Astrocyte (in vitro differentiated cells and primary cell): ENCODE measurements around the gene YJU2. TPM values are rescaled to one million over a fixed set of nuclear protein-coding genes. Genes with fewer than 3 reads are reported as not detected.

Experiments used
- DNase-seq: peaks from one replicate; pipeline ENCODE4 v3.0.0-alpha.2; 2010; ENCODE audit warnings: low read depth
- FAIRE-seq: peaks from 2 replicates; lab custom pipeline; 2011; peaks lifted over from hg19 to GRCh38; lab: Jason Lieb, UNC
- H2AFZ ChIP-seq: 2 replicates; pipeline ENCODE4 v1.6.0; 2012; ENCODE audit warnings: low read depth, low read length, inconsistent platforms
- H3K27ac ChIP-seq: 2 replicates; pipeline ENCODE4 v1.5.1; 2011; ENCODE audit warnings: low read depth, low read length, inconsistent platforms
- H3K27me3 ChIP-seq: 2 replicates; pipeline ENCODE4 v1.6.0; 2011; ENCODE audit warnings: low read length, inconsistent platforms; ENCODE audit not compliant: insufficient read depth
- H3K36me3 ChIP-seq: 2 replicates; pipeline ENCODE4 v1.5.1; 2011; ENCODE audit warnings: low read length, inconsistent platforms; ENCODE audit not compliant: insufficient read depth
- H3K4me1 ChIP-seq: 2 replicates; pipeline ENCODE4 v1.5.1; 2011; ENCODE audit warnings: low read length, inconsistent platforms; ENCODE audit not compliant: insufficient read depth
- H3K4me2 ChIP-seq: 2 replicates; pipeline ENCODE4 v1.6.0; 2012; ENCODE audit warnings: low read length, inconsistent platforms
- H3K4me3 ChIP-seq: 2 replicates; pipeline ENCODE4 v1.5.1; 2011; ENCODE audit warnings: low read depth, mild to moderate bottlenecking, low read length, inconsistent platforms; ENCODE audit not compliant: insufficient read depth
- H3K79me2 ChIP-seq: 2 replicates; pipeline ENCODE4 v1.6.0; 2012; ENCODE audit warnings: mild to moderate bottlenecking, low read length, inconsistent platforms; ENCODE audit not compliant: insufficient read depth
- H3K9ac ChIP-seq: 2 replicates; pipeline ENCODE4 v1.6.0; 2012; ENCODE audit warnings: mild to moderate bottlenecking, low read length, inconsistent platforms
- H3K9me3 ChIP-seq: 2 replicates; pipeline ENCODE4 v1.5.1; 2012; ENCODE audit warnings: low read depth, mild to moderate bottlenecking, low read length, inconsistent platforms; ENCODE audit not compliant: insufficient read depth
- H4K20me1 ChIP-seq: 2 replicates; pipeline ENCODE4 v1.6.0; 2012; ENCODE audit warnings: low read length, inconsistent platforms; ENCODE audit not compliant: insufficient read depth
- H3K27ac Mint-ChIP-seq: one replicate; pipeline ENCODE4 v1.8.0; 2021; ENCODE audit warnings: mild to moderate bottlenecking, mixed read lengths; ENCODE audit not compliant: unreplicated experiment
- H3K27me3 Mint-ChIP-seq: one replicate; pipeline ENCODE4 v1.8.0; 2021; ENCODE audit warnings: low read depth, mixed read lengths; ENCODE audit not compliant: unreplicated experiment
- H3K36me3 Mint-ChIP-seq: one replicate; pipeline ENCODE4 v1.8.0; 2021; ENCODE audit warnings: low read depth, mixed read lengths; ENCODE audit not compliant: unreplicated experiment
- H3K4me1 Mint-ChIP-seq: one replicate; pipeline ENCODE4 v1.8.0; 2021; ENCODE audit warnings: low read depth, mixed read lengths; ENCODE audit not compliant: unreplicated experiment
- H3K4me3 Mint-ChIP-seq: one replicate; pipeline ENCODE4 v1.8.0; 2021; ENCODE audit warnings: mild to moderate bottlenecking, moderate library complexity, mixed read lengths; ENCODE audit not compliant: unreplicated experiment
- H3K9me3 Mint-ChIP-seq: one replicate; pipeline ENCODE4 v1.8.0; 2021; ENCODE audit warnings: mild to moderate bottlenecking, mixed read lengths; ENCODE audit not compliant: unreplicated experiment
- CTCF ChIP-seq: IDR thresholded peaks from 2 replicates; pipeline ENCODE4 v1.5.1; 2011; ENCODE audit warnings: low read depth, mild to moderate bottlenecking, inconsistent platforms, low read length, moderate library complexity; ENCODE audit not compliant: insufficient read depth
- EZH2 ChIP-seq: IDR thresholded peaks from 2 replicates; pipeline ENCODE4 v1.6.1; 2012; ENCODE audit warnings: mild to moderate bottlenecking, low read length, inconsistent platforms; ENCODE audit not compliant: insufficient read depth
- total RNA-seq: library from RNA; stranded (reverse); gene quantifications from 2 replicates; pipeline ENCODE4 v1.2.1, GENCODE V29; 2021

The YJU2 gene
- total RNA-seq, 1 donor from 2014 or later, result 14.0 TPM

- H3K4me3 Mint-ChIP-seq, result no peak overlapping the region
- Histone ChIP-seq H3K9ac (no peak overlapping the region), H3K27me3 (no peaks in the 10 kb centered on the region), H3K4me2 (no peak overlapping the region), H3K36me3 (no peaks in the 10 kb centered on the region), H3K27ac (no peak overlapping the region), H3K9me3 (no peaks in the 10 kb centered on the region), H2AFZ (no peak overlapping the region), H3K79me2 (no peaks in the 10 kb centered on the region), H3K4me1 (no peaks in the 10 kb centered on the region), H4K20me1 (no peaks in the 10 kb centered on the region), H3K4me3 (no peak overlapping the region)
- no peak overlapping the region for H3K27ac Mint-ChIP-seq
- no peak for FAIRE-seq
- peaks cover 19% of the 10 kb centered on the region for H3K9me3 Mint-ChIP-seq
- TF ChIP-seq EZH2 (no peak), CTCF (no peak)
- no peaks in the 10 kb centered on the region for H3K4me1 Mint-ChIP-seq
- DNase-seq, result no peak
- H3K27me3 Mint-ChIP-seq, result peaks cover 2% of the 10 kb centered on the region
- peaks cover 26% of the 10 kb centered on the region for H3K36me3 Mint-ChIP-seq
These were observed 71.6 kb downstream of the YJU2 start for GRCh38 chr19:4318460-4318859.

Other genes with a start within 250 kb of the YJU2 start
- 26.0 and 26.4 TPM in 2 replicates for gene PIAS4, start 239.3 kb upstream of the YJU2 start, total RNA-seq
- gene ZBTB7A, start 180.2 kb upstream of the YJU2 start, total RNA-seq, result 24.3 and 26.9 TPM in 2 replicates
- 184 and 190 TPM in 2 replicates for gene MAP2K2, start 123.0 kb upstream of the YJU2 start, total RNA-seq
- not detected in 2 replicates for gene CREB3L3, start 93.4 kb upstream of the YJU2 start, total RNA-seq
- gene SIRT6, start 64.5 kb upstream of the YJU2 start, total RNA-seq, result 26.0 and 29.2 TPM in 2 replicates
- gene ANKRD24, start 64.4 kb upstream of the YJU2 start, total RNA-seq, result 0.73 and 1.4 TPM in 2 replicates
- 5.4 and 5.5 TPM in 2 replicates for gene EBI3, start 17.6 kb upstream of the YJU2 start, total RNA-seq
- 0.62 and 0.79 TPM in 2 replicates for gene SHD, start 32.2 kb downstream of the YJU2 start, total RNA-seq
- not detected in 2 replicates for gene TMIGD2, start 55.3 kb downstream of the YJU2 start, total RNA-seq
- gene FSD1, start 57.5 kb downstream of the YJU2 start, total RNA-seq, result 15.0 and 15.1 TPM in 2 replicates
- gene STAP2, start 91.7 kb downstream of the YJU2 start, total RNA-seq, result 1.8 and 5.3 TPM in 2 replicates
- gene MPND, start 96.5 kb downstream of the YJU2 start, total RNA-seq, result 10.3 and 14.7 TPM in 2 replicates
- gene SH3GL1, start 153.5 kb downstream of the YJU2 start, total RNA-seq, result 101 and 102 TPM in 2 replicates
- gene CHAF1A, start 155.6 kb downstream of the YJU2 start, total RNA-seq, result 7.2 and 8.5 TPM in 2 replicates
- gene UBXN6, start 210.7 kb downstream of the YJU2 start, total RNA-seq, result 61.0 and 63.6 TPM in 2 replicates
- 78.9 and 79.8 TPM in 2 replicates for gene HDGFL2, start 225.2 kb downstream of the YJU2 start, total RNA-seq